BJ (cell line): Measurements from ENCODE around the gene NELL1. TPM values are rescaled to one million over a fixed set of nuclear protein-coding genes. Genes with fewer than 3 reads are reported as not detected.

Experiments used
- CTCF ChIA-PET: fragments of 350-600 bp; formaldehyde crosslinking; extraction: SDS; loops from one replicate; lab custom pipeline; 2021; ENCODE audit warnings: antibody characterized with exemption, inconsistent platforms; lab: Yijun Ruan, JAX
- POLR2A ChIA-PET: fragments of 300-600 bp; sonication (Branson Sonifier 250); formaldehyde crosslinking; extraction: SDS; loops from one replicate; lab custom pipeline; 2021; ENCODE audit warnings: antibody characterized with exemption; lab: Charles Lee
- DNase-seq: peaks from one replicate; pipeline ENCODE4 v3.0.0-alpha.2; 2011; ENCODE audit warnings: low read depth
- H3K27me3 ChIP-seq: 2 replicates; pipeline ENCODE4 v1.6.0; 2011; ENCODE audit warnings: low read length; ENCODE audit not compliant: control insufficient read depth, insufficient read depth
- H3K36me3 ChIP-seq: 2 replicates; pipeline ENCODE4 v1.5.1; 2011; ENCODE audit warnings: low read length; ENCODE audit not compliant: control insufficient read depth, insufficient read depth
- H3K4me3 ChIP-seq: 2 replicates; pipeline ENCODE4 v1.5.1; 2011; ENCODE audit warnings: low read depth, mild to moderate bottlenecking, control low read depth, low read length
- polyA plus RNA-seq: library from polyadenylated mRNA; depleted of rRNA; stranded (reverse); fragments of >200 nt; gene quantifications from 2 replicates; pipeline ENCODE4 v1.2.3, GENCODE V29; 2011
- TF ChIP-seq, protein P1 (sequence below): IDR thresholded peaks from 2 replicates; pipeline ENCODE4 v1.5.1; 2011; ENCODE audit warnings: low read depth, mild to moderate bottlenecking, control low read depth, inconsistent platforms, low read length, moderate library complexity; ENCODE audit not compliant: insufficient read depth

Gene NELL1
- polyA plus RNA-seq, 1 experiment, result not detected

DNA sequence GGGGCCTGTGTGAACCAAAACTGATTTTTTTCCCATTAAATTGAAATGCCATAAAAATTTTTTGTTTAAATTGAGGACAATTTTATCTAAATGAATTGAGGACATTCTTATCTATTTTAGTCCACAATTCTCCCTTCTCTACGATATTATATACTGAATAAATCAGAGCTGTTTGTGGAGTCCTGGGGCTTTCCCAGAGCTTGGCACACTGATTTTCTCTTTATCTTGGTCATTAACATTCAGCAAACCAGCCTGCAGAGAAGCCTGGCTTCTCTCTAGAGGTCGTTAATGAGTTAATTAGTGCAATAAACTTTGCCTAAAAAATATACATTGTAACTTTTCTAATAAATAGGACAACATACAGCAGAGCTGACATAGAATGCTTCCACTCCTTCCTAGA lies 615.7 kb downstream of the NELL1 start:
- no peak for DNase-seq
- Histone ChIP-seq H3K36me3 (no peaks in the 10 kb centered on the region), H3K4me3 (no peak overlapping the region), H3K27me3 (no peaks in the 10 kb centered on the region)
- TF ChIP-seq, protein P1, sequence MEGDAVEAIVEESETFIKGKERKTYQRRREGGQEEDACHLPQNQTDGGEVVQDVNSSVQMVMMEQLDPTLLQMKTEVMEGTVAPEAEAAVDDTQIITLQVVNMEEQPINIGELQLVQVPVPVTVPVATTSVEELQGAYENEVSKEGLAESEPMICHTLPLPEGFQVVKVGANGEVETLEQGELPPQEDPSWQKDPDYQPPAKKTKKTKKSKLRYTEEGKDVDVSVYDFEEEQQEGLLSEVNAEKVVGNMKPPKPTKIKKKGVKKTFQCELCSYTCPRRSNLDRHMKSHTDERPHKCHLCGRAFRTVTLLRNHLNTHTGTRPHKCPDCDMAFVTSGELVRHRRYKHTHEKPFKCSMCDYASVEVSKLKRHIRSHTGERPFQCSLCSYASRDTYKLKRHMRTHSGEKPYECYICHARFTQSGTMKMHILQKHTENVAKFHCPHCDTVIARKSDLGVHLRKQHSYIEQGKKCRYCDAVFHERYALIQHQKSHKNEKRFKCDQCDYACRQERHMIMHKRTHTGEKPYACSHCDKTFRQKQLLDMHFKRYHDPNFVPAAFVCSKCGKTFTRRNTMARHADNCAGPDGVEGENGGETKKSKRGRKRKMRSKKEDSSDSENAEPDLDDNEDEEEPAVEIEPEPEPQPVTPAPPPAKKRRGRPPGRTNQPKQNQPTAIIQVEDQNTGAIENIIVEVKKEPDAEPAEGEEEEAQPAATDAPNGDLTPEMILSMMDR, result no peak
- ChIA-PET POLR2A (no interaction called here), CTCF (interaction anchor here (1.0 kb wide), 1 partner anchor 56 kb away, joined by 4 read pairs; no protein-coding TSS in a partner anchor)

- Histone ChIP-seq H3K4me3 (no peak overlapping the region), H3K36me3 (no peaks in the 10 kb centered on the region), H3K27me3 (no peaks in the 10 kb centered on the region)
- ChIA-PET POLR2A (no interaction called here), CTCF (no interaction called here)
- TF ChIP-seq, protein P1, result no peak
- DNase-seq, result no peak
These were observed 620.3 kb downstream of the NELL1 start for GRCh38 chr11:21289686-21290085.

DNA sequence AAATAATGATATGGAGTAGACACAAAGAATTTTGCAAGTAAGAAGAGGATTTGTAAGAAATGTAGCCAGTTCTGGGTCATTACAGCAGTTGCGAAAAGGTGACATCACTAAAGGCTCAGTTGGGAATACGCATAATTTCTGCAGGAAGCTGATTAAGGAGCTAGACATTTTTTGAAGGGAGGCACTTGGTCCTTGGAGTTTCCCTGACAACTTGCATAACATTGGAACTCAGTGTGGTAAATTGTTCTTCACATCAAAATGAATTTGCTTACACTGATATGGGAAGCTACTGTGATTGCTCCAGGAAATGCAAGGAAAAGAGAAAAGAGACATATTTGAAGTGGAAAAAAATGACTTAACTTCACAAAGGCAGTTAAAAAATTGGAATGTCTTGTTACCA lies 626.1 kb downstream of the NELL1 start:
- ChIA-PET CTCF (no interaction called here), POLR2A (no interaction called here)
- no peak for DNase-seq
- TF ChIP-seq, protein P1, result no peak
- Histone ChIP-seq H3K4me3 (no peak overlapping the region), H3K36me3 (no peaks in the 10 kb centered on the region), H3K27me3 (no peaks in the 10 kb centered on the region)

- POLR2A ChIA-PET, result no interaction called here
- Histone ChIP-seq H3K36me3 (no peaks in the 10 kb centered on the region), H3K4me3 (no peak overlapping the region), H3K27me3 (no peaks in the 10 kb centered on the region)
- TF ChIP-seq, protein P1, result no peak
- no peak for DNase-seq
- CTCF ChIA-PET, result no interaction called here
These were observed 632.6 kb downstream of the NELL1 start for GRCh38 chr11:21301981-21302380.

- ChIA-PET POLR2A (no interaction called here), CTCF (no interaction called here)
- no peaks in the 10 kb centered on the region for H3K36me3 ChIP-seq
- H3K27me3 ChIP-seq, result no peaks in the 10 kb centered on the region
- DNase-seq, result no peak
- no peak overlapping the region for H3K4me3 ChIP-seq
- TF ChIP-seq, protein P1, result no peak
These were observed 637.5 kb downstream of the NELL1 start for GRCh38 chr11:21306739-21307358.
